Loucy (cell line): ENCODE measurements around the gene COX10.

ENCODE experiments used
- EZH2phosphoT487 ChIP-seq: fragments of 200-600 bp; IDR thresholded peaks from 2 replicates; pipeline ENCODE4 v1.6.1; 2018; ENCODE audit warnings: antibody characterized with exemption, mild to moderate bottlenecking, moderate library complexity, borderline replicate concordance
- TF ChIP-seq, protein P1 (sequence below): fragments of 200-600 bp; sonication (generic); conservative IDR thresholded peaks from 2 replicates; pipeline ENCODE4 v1.5.1; 2014; ENCODE audit warnings: mild to moderate bottlenecking, antibody characterized with exemption, low read length

DNA sequence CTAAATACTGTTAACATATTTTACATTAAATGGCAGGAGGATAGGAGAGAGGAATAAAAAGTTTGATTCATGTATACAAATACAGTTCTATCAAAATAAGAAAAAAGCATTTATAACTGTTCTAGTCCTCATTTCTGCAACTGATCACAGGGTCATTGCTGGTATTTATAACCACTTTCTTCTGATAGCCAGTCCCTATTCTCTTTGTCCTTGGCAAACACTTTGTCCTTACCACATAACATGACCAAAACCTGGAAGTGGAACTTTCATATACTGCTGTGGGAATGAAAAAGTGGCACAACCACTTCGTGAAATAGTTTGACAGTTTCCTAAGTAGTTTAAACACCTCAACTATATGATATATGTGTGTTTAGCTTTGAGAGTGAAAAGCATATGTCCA lies 84.1 kb downstream of the COX10 start:
- TF ChIP-seq, protein P1, sequence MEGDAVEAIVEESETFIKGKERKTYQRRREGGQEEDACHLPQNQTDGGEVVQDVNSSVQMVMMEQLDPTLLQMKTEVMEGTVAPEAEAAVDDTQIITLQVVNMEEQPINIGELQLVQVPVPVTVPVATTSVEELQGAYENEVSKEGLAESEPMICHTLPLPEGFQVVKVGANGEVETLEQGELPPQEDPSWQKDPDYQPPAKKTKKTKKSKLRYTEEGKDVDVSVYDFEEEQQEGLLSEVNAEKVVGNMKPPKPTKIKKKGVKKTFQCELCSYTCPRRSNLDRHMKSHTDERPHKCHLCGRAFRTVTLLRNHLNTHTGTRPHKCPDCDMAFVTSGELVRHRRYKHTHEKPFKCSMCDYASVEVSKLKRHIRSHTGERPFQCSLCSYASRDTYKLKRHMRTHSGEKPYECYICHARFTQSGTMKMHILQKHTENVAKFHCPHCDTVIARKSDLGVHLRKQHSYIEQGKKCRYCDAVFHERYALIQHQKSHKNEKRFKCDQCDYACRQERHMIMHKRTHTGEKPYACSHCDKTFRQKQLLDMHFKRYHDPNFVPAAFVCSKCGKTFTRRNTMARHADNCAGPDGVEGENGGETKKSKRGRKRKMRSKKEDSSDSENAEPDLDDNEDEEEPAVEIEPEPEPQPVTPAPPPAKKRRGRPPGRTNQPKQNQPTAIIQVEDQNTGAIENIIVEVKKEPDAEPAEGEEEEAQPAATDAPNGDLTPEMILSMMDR = no peak
- TF ChIP-seq EZH2phosphoT487 = no peak
